Mesendoderm (in vitro differentiated cells): ENCODE measurements around the gene KLHL8.

Experiments
- DNase-seq: peaks from one replicate; pipeline ENCODE4 v3.0.0; 2013
- H2AK5ac ChIP-seq: 2 replicates; pipeline ENCODE4 v1.6.1; 2013; ENCODE audit warnings: low read length, inconsistent platforms
- H2BK120ac ChIP-seq: 2 replicates; pipeline ENCODE4 v1.6.1; 2013; ENCODE audit warnings: low read depth, mild to moderate bottlenecking, low read length, moderate library complexity, mixed read lengths
- H2BK15ac ChIP-seq: replicated peaks from 2 replicates; pipeline ENCODE4 v1.6.1; 2013; ENCODE audit warnings: low read depth, mild to moderate bottlenecking, moderate library complexity
- H2BK5ac ChIP-seq: 2 replicates; pipeline ENCODE4 v1.6.1; 2013; ENCODE audit warnings: low read length, inconsistent platforms
- H3K18ac ChIP-seq: 2 replicates; pipeline ENCODE4 v1.6.1; 2013; ENCODE audit warnings: mild to moderate bottlenecking, low read length, mixed read lengths
- H3K23ac ChIP-seq: one replicate; pipeline ENCODE4 v1.6.1; 2013; ENCODE audit warnings: low read length
- H3K27ac ChIP-seq: 2 replicates; pipeline ENCODE4 v1.5.1; 2013; ENCODE audit warnings: low read depth, mild to moderate bottlenecking, inconsistent platforms, low read length, moderate library complexity
- H3K27me3 ChIP-seq: 2 replicates; pipeline ENCODE4 v1.6.1; 2013; ENCODE audit warnings: low read length, control low read depth, mild to moderate bottlenecking, inconsistent platforms; ENCODE audit not compliant: insufficient read depth, poor library complexity
- H3K36me3 ChIP-seq: 2 replicates; pipeline ENCODE4 v1.6.1; 2013; ENCODE audit warnings: low read length, inconsistent platforms; ENCODE audit not compliant: control insufficient read depth, insufficient read depth
- H3K4ac ChIP-seq: one replicate; pipeline ENCODE4 v1.6.1; 2013; ENCODE audit warnings: low read depth, mild to moderate bottlenecking, low read length, moderate library complexity
- H3K4me1 ChIP-seq: 2 replicates; pipeline ENCODE4 v1.6.1; 2013; ENCODE audit warnings: low read depth, low read length, inconsistent platforms; ENCODE audit not compliant: control insufficient read depth
- H3K4me2 ChIP-seq: 2 replicates; pipeline ENCODE4 v1.6.1; 2013; ENCODE audit warnings: low read length
- H3K4me3 ChIP-seq: 2 replicates; pipeline ENCODE4 v1.5.1; 2013; ENCODE audit warnings: mild to moderate bottlenecking, low read length
- H3K56ac ChIP-seq: one replicate; pipeline ENCODE4 v1.6.1; 2013; ENCODE audit warnings: low read length
- H3K79me1 ChIP-seq: 2 replicates; pipeline ENCODE4 v1.6.1; 2013; ENCODE audit warnings: low read length, inconsistent platforms
- H3K79me2 ChIP-seq: 2 replicates; pipeline ENCODE4 v1.6.1; 2013; ENCODE audit warnings: mild to moderate bottlenecking, low read length; ENCODE audit not compliant: control insufficient read depth, insufficient read depth
- H3K9ac ChIP-seq: 2 replicates; pipeline ENCODE4 v1.6.1; 2013; ENCODE audit warnings: low read length, inconsistent platforms
- H4K5ac ChIP-seq: one replicate; pipeline ENCODE4 v1.6.1; 2013; ENCODE audit warnings: low read length
- H4K8ac ChIP-seq: one replicate; pipeline ENCODE4 v1.6.1; 2013; ENCODE audit warnings: low read depth, mild to moderate bottlenecking, control low read depth, low read length, moderate library complexity
- WGBS: extraction: QIAGEN DNeasy Blood & Tissue Kit; methylation state at CpG from one replicate; pipeline ENCODE4 v1.1.7; 2013; ENCODE audit warnings: low lambda C conversion rate, missing lambda C conversion rate; ENCODE audit not compliant: insufficient coverage; ENCODE audit errors: extremely low coverage; 5-methylcytosine and 5-hydroxymethylcytosine counted together

Gene KLHL8

GRCh38 chr4:87258677-87259076 is 38.3 kb upstream of the KLHL8 start:
- no peak overlapping the region for H3K9ac ChIP-seq
- H3K27me3 ChIP-seq: no peaks in the 10 kb centered on the region
- no peak overlapping the region for H3K4ac ChIP-seq
- no peak overlapping the region for H3K4me2 ChIP-seq
- no peak overlapping the region for H2BK5ac ChIP-seq
- no peak overlapping the region for H2AK5ac ChIP-seq
- no peaks in the 10 kb centered on the region for H3K79me1 ChIP-seq
- no peak overlapping the region for H3K23ac ChIP-seq
- no peak overlapping the region for H2BK120ac ChIP-seq
- H3K27ac ChIP-seq: no peak overlapping the region
- H3K4me3 ChIP-seq: no peak overlapping the region
- no peak overlapping the region for H3K56ac ChIP-seq
- no peak overlapping the region for H4K8ac ChIP-seq
- no peaks in the 10 kb centered on the region for H3K79me2 ChIP-seq
- WGBS: no CpG with 5 or more reads among the region's 2 CpGs
- DNase-seq: no peak
- H3K36me3 ChIP-seq: no peaks in the 10 kb centered on the region
- H3K18ac ChIP-seq: no peak overlapping the region
- no peak overlapping the region for H4K5ac ChIP-seq
- no peak overlapping the region for H2BK15ac ChIP-seq
- H3K4me1 ChIP-seq: no peaks in the 10 kb centered on the region

- H3K27me3 ChIP-seq: no peaks in the 10 kb centered on the region
- no peak overlapping the region for H2AK5ac ChIP-seq
- H2BK15ac ChIP-seq: no peak overlapping the region
- H3K79me2 ChIP-seq: no peaks in the 10 kb centered on the region
- no peak overlapping the region for H3K9ac ChIP-seq
- no peak overlapping the region for H4K8ac ChIP-seq
- no peak overlapping the region for H3K56ac ChIP-seq
- H3K4me3 ChIP-seq: no peak overlapping the region
- H3K4ac ChIP-seq: no peak overlapping the region
- no peaks in the 10 kb centered on the region for H3K79me1 ChIP-seq
- H3K4me1 ChIP-seq: no peaks in the 10 kb centered on the region
- no peak overlapping the region for H2BK120ac ChIP-seq
- H3K4me2 ChIP-seq: no peak overlapping the region
- DNase-seq: no peak
- H3K27ac ChIP-seq: no peak overlapping the region
- no peak overlapping the region for H3K18ac ChIP-seq
- WGBS: no CpG with 5 or more reads among the region's 3 CpGs
- H4K5ac ChIP-seq: no peak overlapping the region
- H3K23ac ChIP-seq: no peak overlapping the region
- no peak overlapping the region for H2BK5ac ChIP-seq
- no peaks in the 10 kb centered on the region for H3K36me3 ChIP-seq
Measured at GRCh38 chr4:87257523-87257922, 37.1 kb upstream of the KLHL8 start.

GRCh38 chr4:87255755-87256154 is 35.3 kb upstream of the KLHL8 start:
- H3K79me1 ChIP-seq: no peaks in the 10 kb centered on the region
- no peak overlapping the region for H3K4ac ChIP-seq
- H2BK15ac ChIP-seq: no peak overlapping the region
- H2BK120ac ChIP-seq: no peak overlapping the region
- H2BK5ac ChIP-seq: no peak overlapping the region
- no peak overlapping the region for H3K56ac ChIP-seq
- H3K23ac ChIP-seq: no peak overlapping the region
- no peak overlapping the region for H4K8ac ChIP-seq
- no CpG with 5 or more reads among the region's 1 CpG for WGBS
- no peak overlapping the region for H3K9ac ChIP-seq
- no peak overlapping the region for H4K5ac ChIP-seq
- H3K4me3 ChIP-seq: no peak overlapping the region
- H3K18ac ChIP-seq: no peak overlapping the region
- H3K36me3 ChIP-seq: no peaks in the 10 kb centered on the region
- no peaks in the 10 kb centered on the region for H3K79me2 ChIP-seq
- no peaks in the 10 kb centered on the region for H3K4me1 ChIP-seq
- H2AK5ac ChIP-seq: no peak overlapping the region
- H3K27me3 ChIP-seq: no peaks in the 10 kb centered on the region
- no peak for DNase-seq
- no peak overlapping the region for H3K4me2 ChIP-seq
- H3K27ac ChIP-seq: no peak overlapping the region

GRCh38 chr4:87251106-87251505 is 30.7 kb upstream of the KLHL8 start:
- no peak for DNase-seq
- no peak overlapping the region for H2BK120ac ChIP-seq
- H2BK5ac ChIP-seq: no peak overlapping the region
- no peaks in the 10 kb centered on the region for H3K79me1 ChIP-seq
- no CpG with 5 or more reads among the region's 6 CpGs for WGBS
- H3K79me2 ChIP-seq: no peaks in the 10 kb centered on the region
- no peak overlapping the region for H2AK5ac ChIP-seq
- no peak overlapping the region for H3K27ac ChIP-seq
- H3K18ac ChIP-seq: no peak overlapping the region
- no peak overlapping the region for H3K4ac ChIP-seq
- no peak overlapping the region for H3K9ac ChIP-seq
- H4K5ac ChIP-seq: no peak overlapping the region
- no peak overlapping the region for H3K56ac ChIP-seq
- no peaks in the 10 kb centered on the region for H3K27me3 ChIP-seq
- H3K23ac ChIP-seq: no peak overlapping the region
- no peak overlapping the region for H2BK15ac ChIP-seq
- no peaks in the 10 kb centered on the region for H3K4me1 ChIP-seq
- H3K4me2 ChIP-seq: no peak overlapping the region
- no peak overlapping the region for H3K4me3 ChIP-seq
- H3K36me3 ChIP-seq: no peaks in the 10 kb centered on the region
- H4K8ac ChIP-seq: no peak overlapping the region

GRCh38 chr4:87250294-87250693 is 29.9 kb upstream of the KLHL8 start:
- Histone ChIP-seq H4K5ac (no peak overlapping the region), H2BK120ac (no peak overlapping the region), H3K79me1 (no peaks in the 10 kb centered on the region), H2BK15ac (no peak overlapping the region), H3K36me3 (no peaks in the 10 kb centered on the region), H2BK5ac (no peak overlapping the region), H3K56ac (no peak overlapping the region), H3K4me2 (no peak overlapping the region), H3K18ac (no peak overlapping the region), H3K9ac (no peak overlapping the region), H3K27ac (no peak overlapping the region), H2AK5ac (no peak overlapping the region), H3K4ac (no peak overlapping the region), H3K27me3 (no peaks in the 10 kb centered on the region), H3K4me3 (no peak overlapping the region), H3K79me2 (no peaks in the 10 kb centered on the region), H3K4me1 (no peaks in the 10 kb centered on the region), H3K23ac (no peak overlapping the region), H4K8ac (no peak overlapping the region)
- WGBS: no CpG with 5 or more reads among the region's 5 CpGs
- DNase-seq: no peak

- Histone ChIP-seq H2BK120ac (no peak overlapping the region), H3K79me2 (no peaks in the 10 kb centered on the region), H3K36me3 (no peaks in the 10 kb centered on the region), H3K4ac (no peak overlapping the region), H3K56ac (no peak overlapping the region), H4K5ac (no peak overlapping the region), H3K4me3 (no peak overlapping the region), H3K4me1 (no peaks in the 10 kb centered on the region), H3K79me1 (no peaks in the 10 kb centered on the region), H2AK5ac (no peak overlapping the region), H3K27me3 (no peaks in the 10 kb centered on the region), H3K18ac (no peak overlapping the region), H3K4me2 (no peak overlapping the region), H2BK5ac (no peak overlapping the region), H3K9ac (no peak overlapping the region), H4K8ac (no peak overlapping the region), H3K27ac (no peak overlapping the region), H2BK15ac (no peak overlapping the region), H3K23ac (no peak overlapping the region)
- WGBS: no CpG with 5 or more reads among the region's 2 CpGs
- no peak for DNase-seq
Measured at GRCh38 chr4:87249332-87250019, 29.1 kb upstream of the KLHL8 start.
